Measurements from ENCODE around the gene NAA50.

GRCh38 chr3:113783980-113784379 lies 37.9 kb upstream of the NAA50 start:
- TF ChIP-seq CTCF (IDR thresholded peaks at IDR 0.05), result no peak
- TF ChIP-seq POLR2AphosphoS5 (IDR thresholded peaks at IDR 0.05), result no peak

Measured in stomach (tissue), 4 donors.